ENCODE data around the gene TXNL4A. TPM values are rescaled to one million over a fixed set of nuclear protein-coding genes. Genes with fewer than 3 reads are reported as not detected.

The TXNL4A gene
- total RNA-seq, 4 donors from 2014 or later: 20.8 to 43.2 (median 32.5) TPM

DNA sequence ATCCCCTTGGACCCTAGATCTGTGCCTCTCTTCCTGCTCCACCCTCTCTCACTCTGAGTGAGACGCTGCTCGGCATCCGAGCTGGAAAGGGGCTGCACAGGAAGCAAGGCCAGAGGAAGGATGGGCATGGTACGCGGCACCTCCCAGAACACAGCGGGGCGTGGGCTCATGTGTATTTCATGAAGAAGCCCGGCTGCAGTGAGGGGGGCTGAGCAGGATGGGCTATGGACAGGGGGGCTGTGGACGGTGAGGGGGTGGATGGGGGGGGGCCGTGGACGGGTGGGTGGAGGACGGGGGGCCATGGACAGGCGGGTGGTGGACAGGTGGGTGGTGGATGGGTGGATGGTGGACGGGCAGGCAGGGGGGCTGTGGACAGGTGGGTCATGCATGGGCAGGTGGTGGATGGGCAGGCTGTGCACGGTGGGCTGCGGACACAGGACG lies 65.4 kb downstream of the TXNL4A start:
- no peak for TF ChIP-seq POLR2A (IDR thresholded peaks at IDR 0.05)
- TF ChIP-seq, protein P1, sequence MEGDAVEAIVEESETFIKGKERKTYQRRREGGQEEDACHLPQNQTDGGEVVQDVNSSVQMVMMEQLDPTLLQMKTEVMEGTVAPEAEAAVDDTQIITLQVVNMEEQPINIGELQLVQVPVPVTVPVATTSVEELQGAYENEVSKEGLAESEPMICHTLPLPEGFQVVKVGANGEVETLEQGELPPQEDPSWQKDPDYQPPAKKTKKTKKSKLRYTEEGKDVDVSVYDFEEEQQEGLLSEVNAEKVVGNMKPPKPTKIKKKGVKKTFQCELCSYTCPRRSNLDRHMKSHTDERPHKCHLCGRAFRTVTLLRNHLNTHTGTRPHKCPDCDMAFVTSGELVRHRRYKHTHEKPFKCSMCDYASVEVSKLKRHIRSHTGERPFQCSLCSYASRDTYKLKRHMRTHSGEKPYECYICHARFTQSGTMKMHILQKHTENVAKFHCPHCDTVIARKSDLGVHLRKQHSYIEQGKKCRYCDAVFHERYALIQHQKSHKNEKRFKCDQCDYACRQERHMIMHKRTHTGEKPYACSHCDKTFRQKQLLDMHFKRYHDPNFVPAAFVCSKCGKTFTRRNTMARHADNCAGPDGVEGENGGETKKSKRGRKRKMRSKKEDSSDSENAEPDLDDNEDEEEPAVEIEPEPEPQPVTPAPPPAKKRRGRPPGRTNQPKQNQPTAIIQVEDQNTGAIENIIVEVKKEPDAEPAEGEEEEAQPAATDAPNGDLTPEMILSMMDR (IDR thresholded peaks at IDR 0.05): no peak

GRCh38 chr18:79921984-79922965 lies 66.1 kb downstream of the TXNL4A start:
- Histone ChIP-seq H3K4me1 (peaks cover 0 to 11% (median 0%) of the 10 kb centered on the region in 3 donors), H3K36me3 (peaks cover 8 to 73% (median 10%) of the 10 kb centered on the region in 3 donors), H3K4me3 (no peak overlapping the region), H3K9me3 (no peaks in the 10 kb centered on the region), H3K27me3 (no peaks in the 10 kb centered on the region), H3K27ac (no peak overlapping the region)
- DNase-seq: no peak
- TF ChIP-seq, protein P1 (IDR thresholded peaks at IDR 0.05): no peak
- 91 to 94% methylated on average over 17 of the region's 24 CpGs for WGBS, 2 donors
- intact Hi-C loops (cut with DNase I): no loop called here

More for the DNA sequence above, 65.4 kb downstream of the TXNL4A start:
- no peak for DNase-seq
- Histone ChIP-seq H3K4me3 (no peak overlapping the region), H3K4me1 (peaks cover 0 to 11% (median 0%) of the 10 kb centered on the region in 3 donors), H3K36me3 (peaks cover 9 to 73% (median 11%) of the 10 kb centered on the region in 3 donors), H3K9me3 (no peaks in the 10 kb centered on the region), H3K27ac (no peak overlapping the region), H3K27me3 (no peaks in the 10 kb centered on the region)
- 77 to 98% methylated on average over 10 to 13 of the region's 17 CpGs for WGBS, 2 donors
- intact Hi-C loops (cut with DNase I): no loop called here

Other genes with a start within 250 kb of the TXNL4A start
- under 1 TPM in 1 of 4 donors, not detected in 3; 0.19 TPM for gene KCNG2, start 190.6 kb downstream of the TXNL4A start, total RNA-seq
- gene SLC66A2, start 36.9 kb downstream of the TXNL4A start, total RNA-seq: 10 to 100 TPM; 30.4 to 49.6 (median 35.1) TPM
- 10 to 100 TPM; 17.7 to 27.1 (median 25.8) TPM for gene HSBP1L1, start 23.9 kb downstream of the TXNL4A start, total RNA-seq
- gene RBFA, start 45.9 kb upstream of the TXNL4A start, total RNA-seq: 10 to 100 TPM; 15.5 to 36.7 (median 28.8) TPM
- gene ADNP2, start 120.7 kb upstream of the TXNL4A start, total RNA-seq: 10 to 100 TPM; 10.4 to 16.6 (median 12.9) TPM

All from esophagus squamous epithelium (tissue), 5 donors.